Activated naive CD8-positive, alpha-beta T cell treated with anti-CD3 and anti-CD28 coated beads for 36 hours (primary cell): ENCODE results near the gene KCNQ2. TPM values are rescaled to one million over a fixed set of nuclear protein-coding genes. Genes with fewer than 3 reads are reported as not detected.

Experiments
- DNase-seq: peaks from one replicate; pipeline ENCODE4 v3.0.0; 2021
- H3K27ac Mint-ChIP-seq: one replicate; pipeline ENCODE4 v1.8.0; 2022; ENCODE audit warnings: mild to moderate bottlenecking, moderate library complexity, mixed read lengths
- H3K27me3 Mint-ChIP-seq: one replicate; pipeline ENCODE4 v1.8.0; 2022; ENCODE audit warnings: mild to moderate bottlenecking, mixed read lengths
- H3K36me3 Mint-ChIP-seq: one replicate; pipeline ENCODE4 v1.8.0; 2021; ENCODE audit warnings: mild to moderate bottlenecking, mixed read lengths
- H3K4me1 Mint-ChIP-seq: one replicate; pipeline ENCODE4 v1.8.0; 2021; ENCODE audit warnings: mixed read lengths
- H3K4me3 Mint-ChIP-seq: one replicate; pipeline ENCODE4 v1.8.0; 2022; ENCODE audit warnings: mild to moderate bottlenecking, moderate library complexity, mixed read lengths
- H3K9me3 Mint-ChIP-seq: one replicate; pipeline ENCODE4 v1.8.0; 2022; ENCODE audit warnings: mixed read lengths
- total RNA-seq, 2 experiments: library from RNA; stranded (reverse); gene quantifications; one replicate each; pipeline ENCODE4 v1.2.3, GENCODE V29; 2021

Gene KCNQ2
- total RNA-seq, 2 experiments from 2014 or later = 0.19 TPM; not detected in 1

DNA sequence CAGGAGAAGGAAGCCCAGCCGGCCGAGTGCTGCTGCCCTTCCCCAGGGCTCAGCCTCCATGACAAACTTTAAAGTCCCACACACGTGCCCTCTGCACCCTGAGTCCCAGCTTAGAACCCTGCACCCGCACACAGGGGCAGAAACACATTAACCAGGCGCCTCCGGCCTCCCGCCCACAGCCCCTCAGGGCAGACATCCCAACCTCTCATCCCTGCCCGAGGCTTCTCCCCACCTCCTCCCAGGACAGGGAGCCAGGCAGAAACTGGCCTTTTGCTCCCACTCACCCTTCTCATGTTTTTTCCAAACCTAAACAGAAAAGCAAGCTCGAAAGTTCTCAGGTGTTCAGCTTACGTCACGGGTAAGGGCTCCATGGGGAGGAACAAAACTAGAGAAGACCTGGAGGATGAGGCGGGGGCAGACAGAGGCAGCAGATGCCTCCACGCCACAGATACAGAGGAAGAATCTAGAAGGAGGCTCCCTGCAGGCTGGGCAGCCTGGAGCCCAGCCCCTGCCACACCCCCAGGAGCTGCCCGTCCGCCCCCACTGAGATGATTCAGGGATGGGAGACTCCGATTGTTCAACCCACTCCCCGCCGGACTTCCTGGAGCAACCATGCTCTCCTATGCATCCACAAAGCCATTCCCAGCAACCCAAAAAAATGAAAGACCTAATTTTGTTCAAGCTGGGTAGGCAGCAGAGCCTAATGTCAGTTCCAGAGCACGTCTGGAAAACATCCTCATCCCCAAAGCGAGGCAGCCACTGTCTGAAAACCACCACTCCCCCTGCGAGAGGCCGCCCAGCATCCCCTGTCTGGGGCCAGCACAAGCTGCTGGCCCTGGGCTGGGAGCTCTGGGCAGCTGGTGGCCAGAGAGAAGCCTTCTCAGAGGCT lies 8.8 kb downstream of the KCNQ2 start:
- H3K4me1 Mint-ChIP-seq = no peaks in the 10 kb centered on the region
- peaks cover 43% of the 10 kb centered on the region for H3K27me3 Mint-ChIP-seq
- no peak overlapping the region for H3K4me3 Mint-ChIP-seq
- no peak for DNase-seq
- no peak overlapping the region for H3K27ac Mint-ChIP-seq
- H3K9me3 Mint-ChIP-seq = no peaks in the 10 kb centered on the region
- no peaks in the 10 kb centered on the region for H3K36me3 Mint-ChIP-seq

- no peak for DNase-seq
- H3K27me3 Mint-ChIP-seq = peaks cover 44% of the 10 kb centered on the region
- no peaks in the 10 kb centered on the region for H3K36me3 Mint-ChIP-seq
- no peaks in the 10 kb centered on the region for H3K9me3 Mint-ChIP-seq
- H3K4me3 Mint-ChIP-seq = no peak overlapping the region
- H3K4me1 Mint-ChIP-seq = no peaks in the 10 kb centered on the region
- no peak overlapping the region for H3K27ac Mint-ChIP-seq
Measured at GRCh38 chr20:63462244-63462643, 10.2 kb downstream of the KCNQ2 start.

DNA sequence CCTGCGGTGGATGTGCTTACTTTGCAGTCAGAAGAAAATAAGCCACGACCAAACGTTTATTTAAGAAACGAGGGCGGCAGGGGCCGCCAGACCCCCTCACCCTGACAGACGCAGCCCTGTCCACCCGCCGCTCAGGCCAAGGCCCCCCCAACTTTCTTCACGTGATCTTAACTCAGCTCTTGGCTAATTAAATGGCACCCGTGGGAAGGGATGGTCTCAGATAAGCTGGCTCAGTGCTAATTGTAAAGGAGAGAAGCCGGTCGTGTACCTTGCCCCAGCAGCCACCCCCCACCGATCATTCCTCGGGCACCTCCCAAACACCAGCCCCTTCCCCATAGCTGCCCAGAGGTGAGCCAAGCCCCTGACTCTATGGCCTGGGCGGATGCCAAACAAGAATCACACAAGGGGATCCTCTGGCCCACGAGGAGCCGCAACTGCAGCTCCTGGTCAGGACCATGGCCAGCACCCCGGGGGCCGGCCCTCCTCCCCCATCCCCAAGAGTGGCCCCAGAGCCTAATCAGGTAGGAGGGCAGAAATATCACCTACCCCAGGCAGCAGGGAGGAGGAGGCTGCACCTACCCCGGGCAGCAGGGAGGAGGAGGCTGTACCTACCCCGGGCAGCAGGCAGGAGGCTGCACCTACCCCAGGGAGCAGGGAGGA lies 11.2 kb downstream of the KCNQ2 start:
- DNase-seq = no peak
- no peaks in the 10 kb centered on the region for H3K9me3 Mint-ChIP-seq
- no peaks in the 10 kb centered on the region for H3K36me3 Mint-ChIP-seq
- no peak overlapping the region for H3K27ac Mint-ChIP-seq
- H3K27me3 Mint-ChIP-seq = peaks cover 43% of the 10 kb centered on the region
- H3K4me1 Mint-ChIP-seq = no peaks in the 10 kb centered on the region
- H3K4me3 Mint-ChIP-seq = no peak overlapping the region

DNA sequence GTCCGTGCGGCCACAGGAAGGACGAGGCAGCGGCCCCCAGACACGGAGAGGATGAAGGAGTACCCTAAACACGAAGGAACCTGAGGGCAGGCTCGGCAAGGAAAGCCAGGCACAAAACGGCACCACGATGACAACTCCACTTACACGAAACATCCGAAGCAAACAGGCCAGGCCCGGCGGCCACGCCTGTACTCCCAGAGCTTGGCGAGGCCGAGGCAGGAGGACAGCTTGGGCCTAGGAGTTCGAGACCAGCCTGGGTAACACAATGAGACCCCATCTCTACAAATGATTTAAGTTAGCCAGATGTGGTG lies 13.4 kb downstream of the KCNQ2 start:
- H3K36me3 Mint-ChIP-seq = no peaks in the 10 kb centered on the region
- no peaks in the 10 kb centered on the region for H3K9me3 Mint-ChIP-seq
- H3K27ac Mint-ChIP-seq = no peak overlapping the region
- H3K4me3 Mint-ChIP-seq = no peak overlapping the region
- H3K4me1 Mint-ChIP-seq = peaks cover 3% of the 10 kb centered on the region
- peaks cover 48% of the 10 kb centered on the region for H3K27me3 Mint-ChIP-seq
- no peak for DNase-seq

DNA sequence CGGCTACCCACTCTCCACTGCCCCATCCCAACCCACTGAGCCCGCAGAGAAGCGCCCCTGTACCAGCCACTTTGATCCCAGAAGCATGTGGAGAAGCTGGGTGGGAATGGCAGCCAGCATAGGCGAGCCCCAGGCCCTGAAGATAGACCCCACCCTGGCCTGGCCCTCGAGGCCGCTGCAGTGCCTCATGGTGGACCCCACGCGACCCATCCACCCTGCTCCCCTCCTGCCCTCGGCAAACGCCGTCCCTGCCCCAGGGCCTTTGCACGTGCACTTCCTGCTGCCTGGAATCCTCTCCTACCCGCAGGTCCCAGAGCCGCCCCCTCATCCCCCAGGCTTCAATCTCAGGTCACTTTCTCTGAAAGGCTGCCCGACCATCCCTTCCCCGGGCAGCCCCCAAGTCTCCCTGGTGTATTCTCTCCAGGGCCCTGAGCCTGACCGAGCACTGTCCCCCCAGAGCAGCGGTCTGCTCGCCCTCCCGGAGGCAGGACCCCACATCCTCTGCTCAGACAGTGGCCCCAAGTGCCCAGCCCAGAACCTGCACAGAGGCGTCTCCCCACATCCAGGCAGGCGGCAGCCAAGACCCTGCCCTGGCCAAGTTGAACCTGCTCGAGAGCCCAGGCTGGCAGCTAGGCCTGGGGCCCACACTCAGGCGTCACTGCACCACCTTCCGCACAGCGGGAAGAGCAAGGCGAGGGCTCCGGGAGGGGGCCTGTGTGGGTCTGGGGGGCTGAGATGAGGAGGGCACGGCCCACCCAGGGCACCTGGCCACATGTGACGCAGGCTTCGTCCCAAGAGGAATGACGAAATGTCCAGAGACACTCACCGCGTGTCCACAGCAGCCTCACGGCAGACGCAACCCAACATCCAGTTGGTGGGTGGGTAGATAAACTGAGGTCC lies 14.0 kb downstream of the KCNQ2 start:
- Mint-ChIP-seq H3K4me3 (no peak overlapping the region), H3K36me3 (no peaks in the 10 kb centered on the region), H3K27me3 (peaks cover 48% of the 10 kb centered on the region), H3K9me3 (no peaks in the 10 kb centered on the region), H3K4me1 (peaks cover 3% of the 10 kb centered on the region), H3K27ac (no peak overlapping the region)
- no peak for DNase-seq

- peaks cover 3% of the 10 kb centered on the region for H3K4me1 Mint-ChIP-seq
- no peak for DNase-seq
- H3K36me3 Mint-ChIP-seq = no peaks in the 10 kb centered on the region
- H3K9me3 Mint-ChIP-seq = no peaks in the 10 kb centered on the region
- no peak overlapping the region for H3K4me3 Mint-ChIP-seq
- no peak overlapping the region for H3K27ac Mint-ChIP-seq
- peaks cover 47% of the 10 kb centered on the region for H3K27me3 Mint-ChIP-seq
Measured at GRCh38 chr20:63457737-63458136, 14.7 kb downstream of the KCNQ2 start.

GRCh38 chr20:63456429-63457284 lies 15.8 kb downstream of the KCNQ2 start:
- Mint-ChIP-seq H3K9me3 (no peaks in the 10 kb centered on the region), H3K4me3 (no peak overlapping the region)

GRCh38 chr20:63455568-63455859 lies 16.9 kb downstream of the KCNQ2 start:
- Mint-ChIP-seq H3K4me1 (peaks cover 3% of the 10 kb centered on the region), H3K9me3 (no peaks in the 10 kb centered on the region), H3K27me3 (peaks cover 34% of the 10 kb centered on the region), H3K27ac (no peak overlapping the region), H3K36me3 (no peaks in the 10 kb centered on the region), H3K4me3 (no peak overlapping the region)
- no peak for DNase-seq

More at GRCh38 chr20:63456429-63457284, 15.8 kb downstream of the KCNQ2 start:
- H3K27me3 Mint-ChIP-seq = peaks cover 43% of the 10 kb centered on the region
- no peak for DNase-seq
- H3K4me1 Mint-ChIP-seq = peaks cover 3% of the 10 kb centered on the region
- H3K36me3 Mint-ChIP-seq = no peaks in the 10 kb centered on the region
- H3K27ac Mint-ChIP-seq = no peak overlapping the region

DNA sequence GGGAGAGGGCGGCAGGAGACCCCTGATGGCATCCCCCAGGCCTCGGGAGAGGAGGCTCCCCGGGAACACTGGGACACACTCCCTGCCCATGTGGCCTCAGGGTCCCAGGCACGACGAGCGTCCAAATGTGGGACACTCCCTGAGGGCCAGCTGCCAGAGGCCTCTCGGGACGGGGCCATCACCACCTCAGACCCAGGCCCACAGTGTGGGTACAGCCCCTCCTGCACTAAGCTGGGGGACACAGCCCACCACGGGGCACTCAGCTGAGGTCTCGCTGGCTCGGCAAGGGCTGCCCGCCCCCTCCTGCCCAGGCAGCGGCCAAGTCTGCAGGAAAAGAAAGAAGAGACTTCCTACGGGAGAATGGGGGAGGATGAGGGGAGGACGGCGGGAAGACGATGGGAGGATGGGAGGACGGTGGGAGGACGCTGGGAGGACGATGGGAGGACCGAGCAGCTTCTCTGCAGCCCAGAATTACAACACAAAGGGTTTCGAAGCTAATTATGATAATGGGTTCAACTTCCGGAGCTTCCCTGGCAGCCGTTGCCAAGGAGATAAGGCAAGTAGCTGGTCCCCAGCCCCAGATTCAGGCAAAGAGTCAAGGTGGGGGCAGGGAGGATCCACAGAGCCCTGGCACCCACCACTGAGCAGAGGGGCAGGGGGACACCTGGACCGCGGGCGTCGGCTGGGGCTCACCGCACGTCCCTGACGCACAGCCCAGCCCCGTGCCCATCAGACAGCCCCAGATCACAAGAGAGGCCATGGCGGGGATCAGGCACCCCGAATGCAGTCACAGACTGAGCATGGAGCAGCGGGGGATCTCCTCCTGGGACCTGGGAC lies 17.5 kb downstream of the KCNQ2 start:
- Mint-ChIP-seq H3K4me1 (peaks cover 3% of the 10 kb centered on the region), H3K4me3 (no peak overlapping the region), H3K36me3 (no peaks in the 10 kb centered on the region), H3K27ac (no peak overlapping the region), H3K27me3 (peaks cover 31% of the 10 kb centered on the region), H3K9me3 (no peaks in the 10 kb centered on the region)
- DNase-seq = no peak

GRCh38 chr20:63452821-63453523 lies 19.5 kb downstream of the KCNQ2 start:
- no peak overlapping the region for H3K27ac Mint-ChIP-seq
- no peak overlapping the region for H3K4me3 Mint-ChIP-seq
- DNase-seq = peak; percentile 32
- H3K4me1 Mint-ChIP-seq = peaks cover 3% of the 10 kb centered on the region
- H3K9me3 Mint-ChIP-seq = no peaks in the 10 kb centered on the region
- peaks cover 33% of the 10 kb centered on the region for H3K27me3 Mint-ChIP-seq
- no peaks in the 10 kb centered on the region for H3K36me3 Mint-ChIP-seq

DNA sequence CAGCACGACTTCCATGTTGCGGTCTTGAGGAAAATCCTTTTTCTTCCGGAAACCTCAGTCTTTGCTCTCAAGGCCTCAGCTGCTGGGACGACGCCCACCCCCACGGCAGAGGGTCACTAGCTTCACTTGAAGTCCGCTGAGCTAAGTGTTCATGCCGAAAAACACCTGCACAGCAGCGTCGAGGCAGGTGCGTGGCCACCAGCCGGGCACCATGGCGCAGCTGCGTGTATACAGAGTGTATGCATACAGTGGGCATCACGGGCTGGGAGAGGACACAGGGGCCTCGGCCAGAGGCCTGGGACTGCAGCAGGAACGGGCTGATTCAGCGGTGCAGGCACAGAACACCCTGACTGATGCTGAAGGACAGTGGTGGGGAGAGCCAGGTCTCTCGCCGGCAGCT lies 20.1 kb downstream of the KCNQ2 start:
- Mint-ChIP-seq H3K9me3 (no peaks in the 10 kb centered on the region), H3K4me3 (no peak overlapping the region), H3K36me3 (no peaks in the 10 kb centered on the region), H3K27me3 (peaks cover 40% of the 10 kb centered on the region), H3K27ac (no peak overlapping the region), H3K4me1 (peaks cover 3% of the 10 kb centered on the region)
- no peak for DNase-seq

- no peak overlapping the region for H3K27ac Mint-ChIP-seq
- H3K27me3 Mint-ChIP-seq = peaks cover 45% of the 10 kb centered on the region
- H3K9me3 Mint-ChIP-seq = no peaks in the 10 kb centered on the region
- H3K4me3 Mint-ChIP-seq = no peak overlapping the region
- no peak for DNase-seq
- H3K4me1 Mint-ChIP-seq = peaks cover 3% of the 10 kb centered on the region
- H3K36me3 Mint-ChIP-seq = no peaks in the 10 kb centered on the region
Measured at GRCh38 chr20:63451821-63452220, 20.6 kb downstream of the KCNQ2 start.
